NB4 (cell line): ENCODE results near the gene HACD1.
"Not testable (repeated sequence)": the region's sequence is repeated elsewhere in the genome, so short reads cannot be mapped to it uniquely, and the experiment has no call there.

ENCODE experiments used
- POLR2A ChIP-seq: IDR thresholded peaks from 2 replicates; pipeline ENCODE4 v1.6.1; 2011; ENCODE audit warnings: mild to moderate bottlenecking; ENCODE audit not compliant: insufficient read length; ENCODE audit errors: extremely low read depth
- TF ChIP-seq, protein P1 (sequence below): IDR thresholded peaks from one replicate; pipeline ENCODE4 v1.5.1; 2012; ENCODE audit warnings: low read depth, low read length

DNA sequence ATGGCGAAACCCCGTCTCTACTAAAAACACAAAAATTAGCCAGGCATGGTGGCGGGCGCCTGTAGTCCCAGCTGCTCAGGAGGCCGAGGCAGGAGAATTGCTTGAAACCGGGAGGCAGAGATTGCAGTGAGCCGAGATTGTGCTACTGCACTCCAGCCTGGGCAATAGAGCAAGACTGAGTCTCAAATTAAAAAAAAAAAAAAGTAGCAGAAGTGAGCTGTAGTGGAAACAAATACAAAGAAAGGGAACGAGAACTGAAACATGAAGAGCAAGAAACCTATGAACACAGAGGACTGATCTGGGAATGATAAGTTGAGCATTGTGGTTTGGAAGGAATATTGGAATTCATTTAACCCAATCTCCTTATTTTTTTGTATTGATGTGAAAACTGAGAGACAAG lies 15.4 kb upstream of the HACD1 start:
- TF ChIP-seq, protein P1, sequence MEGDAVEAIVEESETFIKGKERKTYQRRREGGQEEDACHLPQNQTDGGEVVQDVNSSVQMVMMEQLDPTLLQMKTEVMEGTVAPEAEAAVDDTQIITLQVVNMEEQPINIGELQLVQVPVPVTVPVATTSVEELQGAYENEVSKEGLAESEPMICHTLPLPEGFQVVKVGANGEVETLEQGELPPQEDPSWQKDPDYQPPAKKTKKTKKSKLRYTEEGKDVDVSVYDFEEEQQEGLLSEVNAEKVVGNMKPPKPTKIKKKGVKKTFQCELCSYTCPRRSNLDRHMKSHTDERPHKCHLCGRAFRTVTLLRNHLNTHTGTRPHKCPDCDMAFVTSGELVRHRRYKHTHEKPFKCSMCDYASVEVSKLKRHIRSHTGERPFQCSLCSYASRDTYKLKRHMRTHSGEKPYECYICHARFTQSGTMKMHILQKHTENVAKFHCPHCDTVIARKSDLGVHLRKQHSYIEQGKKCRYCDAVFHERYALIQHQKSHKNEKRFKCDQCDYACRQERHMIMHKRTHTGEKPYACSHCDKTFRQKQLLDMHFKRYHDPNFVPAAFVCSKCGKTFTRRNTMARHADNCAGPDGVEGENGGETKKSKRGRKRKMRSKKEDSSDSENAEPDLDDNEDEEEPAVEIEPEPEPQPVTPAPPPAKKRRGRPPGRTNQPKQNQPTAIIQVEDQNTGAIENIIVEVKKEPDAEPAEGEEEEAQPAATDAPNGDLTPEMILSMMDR = not testable (repeated sequence)
- TF ChIP-seq POLR2A = not testable (repeated sequence)
